Activated naive CD4-positive, alpha-beta T cell treated with anti-CD3 and anti-CD28 coated beads for 36 hours (primary cell): ENCODE data around the gene KLK3. TPM values are rescaled to one million over a fixed set of nuclear protein-coding genes. Genes with fewer than 3 reads are reported as not detected.
A peak's percentile ranks its signal among the peaks of the same experiment; 100 is the strongest.
"Not testable (repeated sequence)": the region's sequence is repeated elsewhere in the genome, so short reads cannot be mapped to it uniquely, and the experiment has no call there.

Source experiments
- CTCF ChIA-PET: fragments of 350-600 bp; sonication (Branson Sonifier 250); formaldehyde crosslinking; loops from one replicate; lab custom pipeline; 2021; ENCODE audit warnings: antibody characterized with exemption; lab: Charles Lee
- DNase-seq: peaks from one replicate; pipeline ENCODE4 v3.0.0-alpha.2; 2020
- H3K27ac Mint-ChIP-seq: one replicate; pipeline ENCODE4 v1.8.0; 2021; ENCODE audit warnings: mild to moderate bottlenecking, mixed read lengths
- H3K27me3 Mint-ChIP-seq: one replicate; pipeline ENCODE4 v1.8.0; 2021; ENCODE audit warnings: low read depth, mixed read lengths
- H3K36me3 Mint-ChIP-seq: one replicate; pipeline ENCODE4 v1.8.0; 2021; ENCODE audit warnings: low read depth, mixed read lengths
- H3K4me1 Mint-ChIP-seq: one replicate; pipeline ENCODE4 v1.8.0; 2021; ENCODE audit warnings: low read depth, mixed read lengths
- H3K4me3 Mint-ChIP-seq: one replicate; pipeline ENCODE4 v1.8.0; 2021; ENCODE audit warnings: mild to moderate bottlenecking, moderate library complexity, mixed read lengths
- H3K9me3 Mint-ChIP-seq: one replicate; pipeline ENCODE4 v1.8.0; 2021; ENCODE audit warnings: mixed read lengths
- intact Hi-C: fragments of 100-400 bp; cut with micrococcal nuclease; formaldehyde crosslinking; loops from one replicate; pipeline ENCODE4 v1.15.1; 2023
- total RNA-seq, 2 experiments: library from RNA; stranded (reverse); gene quantifications; one replicate each; pipeline ENCODE4 v1.2.3, GENCODE V29; 2021

Gene KLK3
- total RNA-seq, 2 experiments from 2014 or later, result not detected

DNA sequence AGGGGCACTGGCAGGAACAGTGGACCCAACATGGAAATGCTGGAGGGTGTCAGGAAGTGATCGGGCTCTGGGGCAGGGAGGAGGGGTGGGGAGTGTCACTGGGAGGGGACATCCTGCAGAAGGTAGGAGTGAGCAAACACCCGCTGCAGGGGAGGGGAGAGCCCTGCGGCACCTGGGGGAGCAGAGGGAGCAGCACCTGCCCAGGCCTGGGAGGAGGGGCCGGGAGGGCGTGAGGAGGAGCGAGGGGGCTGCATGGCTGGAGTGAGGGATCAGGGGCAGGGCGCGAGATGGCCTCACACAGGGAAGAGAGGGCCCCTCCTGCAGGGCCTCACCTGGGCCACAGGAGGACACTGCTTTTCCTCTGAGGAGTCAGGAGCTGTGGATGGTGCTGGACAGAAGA, 22.6 kb downstream of the KLK3 start:
- no peak overlapping the region for H3K27ac Mint-ChIP-seq
- no peak for DNase-seq
- intact Hi-C loops, result no loop called here
- H3K27me3 Mint-ChIP-seq, result peaks cover 18% of the 10 kb centered on the region
- CTCF ChIA-PET, result no interaction called here
- H3K36me3 Mint-ChIP-seq, result no peaks in the 10 kb centered on the region
- no peaks in the 10 kb centered on the region for H3K4me1 Mint-ChIP-seq
- no peak overlapping the region for H3K4me3 Mint-ChIP-seq
- H3K9me3 Mint-ChIP-seq, result no peaks in the 10 kb centered on the region

DNA sequence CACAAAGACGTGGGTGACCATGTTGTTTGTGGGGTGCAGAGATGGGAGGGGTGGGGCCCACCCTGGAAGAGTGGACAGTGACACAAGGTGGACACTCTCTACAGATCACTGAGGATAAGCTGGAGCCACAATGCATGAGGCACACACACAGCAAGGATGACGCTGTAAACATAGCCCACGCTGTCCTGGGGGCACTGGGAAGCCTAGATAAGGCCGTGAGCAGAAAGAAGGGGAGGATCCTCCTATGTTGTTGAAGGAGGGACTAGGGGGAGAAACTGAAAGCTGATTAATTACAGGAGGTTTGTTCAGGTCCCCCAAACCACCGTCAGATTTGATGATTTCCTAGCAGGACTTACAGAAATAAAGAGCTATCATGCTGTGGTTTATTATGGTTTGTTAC, 24.1 kb downstream of the KLK3 start:
- no peaks in the 10 kb centered on the region for H3K4me1 Mint-ChIP-seq
- no peaks in the 10 kb centered on the region for H3K9me3 Mint-ChIP-seq
- no peaks in the 10 kb centered on the region for H3K36me3 Mint-ChIP-seq
- H3K27ac Mint-ChIP-seq, result no peak overlapping the region
- no peak for DNase-seq
- intact Hi-C loops, result no loop called here
- H3K4me3 Mint-ChIP-seq, result no peak overlapping the region
- peaks cover 19% of the 10 kb centered on the region for H3K27me3 Mint-ChIP-seq
- CTCF ChIA-PET, result no interaction called here

DNA sequence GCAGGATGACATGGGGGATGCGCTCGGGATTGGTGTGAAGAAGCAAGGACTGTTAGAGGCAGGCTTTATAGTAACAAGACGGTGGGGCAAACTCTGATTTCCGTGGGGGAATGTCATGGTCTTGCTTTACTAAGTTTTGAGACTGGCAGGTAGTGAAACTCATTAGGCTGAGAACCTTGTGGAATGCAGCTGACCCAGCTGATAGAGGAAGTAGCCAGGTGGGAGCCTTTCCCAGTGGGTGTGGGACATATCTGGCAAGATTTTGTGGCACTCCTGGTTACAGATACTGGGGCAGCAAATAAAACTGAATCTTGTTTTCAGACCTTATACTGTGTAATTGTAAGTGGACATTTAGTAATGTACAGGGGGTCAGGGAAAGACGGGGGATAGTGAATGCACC, 25.5 kb downstream of the KLK3 start:
- H3K4me1 Mint-ChIP-seq, result no peaks in the 10 kb centered on the region
- no peaks in the 10 kb centered on the region for H3K9me3 Mint-ChIP-seq
- CTCF ChIA-PET, result no interaction called here
- H3K27me3 Mint-ChIP-seq, result peaks cover 22% of the 10 kb centered on the region
- intact Hi-C loops, result no loop called here
- H3K36me3 Mint-ChIP-seq, result no peaks in the 10 kb centered on the region
- DNase-seq, result no peak
- no peak overlapping the region for H3K27ac Mint-ChIP-seq
- H3K4me3 Mint-ChIP-seq, result no peak overlapping the region

DNA sequence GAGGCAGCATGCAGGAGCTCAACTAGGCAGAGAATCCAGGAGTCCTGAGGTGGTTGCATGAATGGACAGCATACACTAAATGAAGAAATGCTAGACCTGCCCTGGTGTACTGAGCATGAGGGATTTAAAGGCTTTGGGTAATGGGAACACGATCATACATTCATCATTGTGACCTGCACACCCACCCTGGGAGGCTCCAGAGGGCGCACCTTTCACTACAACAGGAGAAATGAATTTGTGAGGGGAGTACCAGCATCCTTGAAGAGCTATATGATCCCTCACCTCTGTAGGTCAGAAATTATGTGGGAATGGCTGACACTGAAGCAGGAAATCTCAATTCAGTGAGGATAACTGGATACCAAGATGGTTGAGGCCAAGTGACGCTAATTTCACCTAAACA, 27.5 kb downstream of the KLK3 start:
- H3K27me3 Mint-ChIP-seq, result peaks cover 29% of the 10 kb centered on the region
- no peak for DNase-seq
- no peaks in the 10 kb centered on the region for H3K4me1 Mint-ChIP-seq
- no peak overlapping the region for H3K4me3 Mint-ChIP-seq
- intact Hi-C loops, result no loop called here
- no peaks in the 10 kb centered on the region for H3K9me3 Mint-ChIP-seq
- no peaks in the 10 kb centered on the region for H3K36me3 Mint-ChIP-seq
- CTCF ChIA-PET, result interaction anchor here (0.6 kb wide), 1 partner anchor 100 kb away, joined by 3 read pairs; no protein-coding TSS in a partner anchor
- H3K27ac Mint-ChIP-seq, result no peak overlapping the region

DNA sequence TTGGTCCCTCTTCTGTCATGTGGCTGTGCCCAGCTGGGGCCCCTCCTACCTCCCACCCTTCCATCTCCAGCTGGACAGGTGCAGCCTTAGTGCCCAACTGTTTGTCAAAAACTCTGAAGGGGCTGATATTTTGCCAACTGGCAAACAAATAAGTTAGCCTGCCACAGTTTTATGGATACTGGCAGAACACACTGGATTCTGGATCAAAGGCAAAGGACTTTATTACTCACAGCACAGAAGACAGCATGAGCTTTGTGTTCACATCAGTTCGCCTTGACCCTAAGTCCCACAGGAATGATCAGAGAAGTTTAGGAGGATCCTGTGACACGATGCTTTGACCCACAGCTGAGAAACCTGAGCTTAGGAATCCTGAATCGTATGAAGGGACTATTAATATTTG, 34.9 kb downstream of the KLK3 start:
- Mint-ChIP-seq H3K27me3 (peaks cover 30% of the 10 kb centered on the region), H3K4me1 (no peaks in the 10 kb centered on the region), H3K36me3 (no peaks in the 10 kb centered on the region), H3K27ac (no peak overlapping the region), H3K9me3 (peaks cover 6% of the 10 kb centered on the region), H3K4me3 (no peak overlapping the region)
- no peak for DNase-seq
- intact Hi-C loops, result no loop called here
- CTCF ChIA-PET, result no interaction called here

DNA sequence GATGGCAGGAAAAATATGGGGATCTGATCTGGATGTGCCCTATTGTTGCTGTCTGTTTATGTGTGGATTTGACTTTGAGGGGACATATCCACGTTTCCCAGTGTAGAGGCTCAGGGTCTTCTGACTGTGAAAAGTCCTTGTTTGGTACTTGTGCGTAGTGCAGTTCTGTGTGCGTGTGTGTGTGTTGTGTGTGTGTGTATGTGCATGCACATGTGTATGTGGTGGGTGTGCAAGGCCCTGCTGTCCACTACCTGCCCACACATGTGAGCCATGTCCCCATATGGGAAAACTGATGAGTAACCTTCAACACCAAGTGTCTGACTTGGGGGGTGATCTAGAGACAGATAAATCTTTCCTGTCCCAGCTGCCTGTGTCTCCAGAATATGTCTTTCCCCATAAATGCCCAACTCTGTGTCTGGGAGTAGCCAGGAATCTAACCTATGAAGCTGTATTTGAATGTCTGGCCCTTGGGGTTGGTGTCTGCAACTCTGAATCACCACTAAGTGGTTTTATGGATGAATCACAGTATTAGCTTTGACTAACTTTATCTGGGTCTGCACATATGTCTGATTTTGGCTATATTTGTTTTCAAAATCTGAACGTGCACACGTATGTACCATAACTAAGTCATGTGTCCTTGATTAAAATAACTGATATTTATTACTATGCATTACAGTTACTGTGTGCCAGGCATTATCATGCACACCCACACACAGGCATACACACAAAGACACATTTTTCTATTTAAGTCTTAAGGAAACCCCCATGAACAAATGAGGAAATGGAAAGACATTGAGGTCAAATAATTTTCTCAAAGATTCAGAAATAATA, 35.9 kb downstream of the KLK3 start:
- Mint-ChIP-seq H3K27me3 (peaks cover 26% of the 10 kb centered on the region), H3K36me3 (no peaks in the 10 kb centered on the region), H3K4me1 (no peaks in the 10 kb centered on the region), H3K27ac (no peak overlapping the region), H3K9me3 (peaks cover 11% of the 10 kb centered on the region), H3K4me3 (no peak overlapping the region)
- CTCF ChIA-PET, result no interaction called here
- no peak for DNase-seq
- intact Hi-C loops, result no loop called here

DNA sequence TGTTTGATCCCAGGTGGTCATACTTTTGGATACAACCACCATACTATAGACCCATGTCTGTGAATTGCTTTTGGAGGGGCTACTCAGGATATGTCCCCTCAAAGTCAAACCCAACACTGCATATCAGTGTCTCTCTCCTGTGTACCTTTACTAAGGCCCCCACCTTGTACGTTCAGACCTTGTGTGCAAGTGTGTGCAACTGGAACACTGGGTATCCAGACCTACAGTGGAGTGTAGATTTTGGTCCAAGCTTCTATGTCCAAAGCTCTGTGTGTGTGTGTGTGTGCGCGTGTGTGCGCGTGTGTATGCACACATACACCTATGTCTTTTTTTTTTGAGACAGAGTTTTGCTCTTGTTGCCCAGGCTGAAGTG, 36.5 kb downstream of the KLK3 start:
- peaks cover 11% of the 10 kb centered on the region for H3K9me3 Mint-ChIP-seq
- CTCF ChIA-PET, result interaction anchor here (1.6 kb wide), 1 partner anchor 14 kb away, joined by 3 read pairs; no protein-coding TSS in a partner anchor
- no peaks in the 10 kb centered on the region for H3K4me1 Mint-ChIP-seq
- peaks cover 23% of the 10 kb centered on the region for H3K27me3 Mint-ChIP-seq
- no peaks in the 10 kb centered on the region for H3K36me3 Mint-ChIP-seq
- no peak overlapping the region for H3K27ac Mint-ChIP-seq
- H3K4me3 Mint-ChIP-seq, result no peak overlapping the region
- intact Hi-C loops, result no loop called here
- no peak for DNase-seq

DNA sequence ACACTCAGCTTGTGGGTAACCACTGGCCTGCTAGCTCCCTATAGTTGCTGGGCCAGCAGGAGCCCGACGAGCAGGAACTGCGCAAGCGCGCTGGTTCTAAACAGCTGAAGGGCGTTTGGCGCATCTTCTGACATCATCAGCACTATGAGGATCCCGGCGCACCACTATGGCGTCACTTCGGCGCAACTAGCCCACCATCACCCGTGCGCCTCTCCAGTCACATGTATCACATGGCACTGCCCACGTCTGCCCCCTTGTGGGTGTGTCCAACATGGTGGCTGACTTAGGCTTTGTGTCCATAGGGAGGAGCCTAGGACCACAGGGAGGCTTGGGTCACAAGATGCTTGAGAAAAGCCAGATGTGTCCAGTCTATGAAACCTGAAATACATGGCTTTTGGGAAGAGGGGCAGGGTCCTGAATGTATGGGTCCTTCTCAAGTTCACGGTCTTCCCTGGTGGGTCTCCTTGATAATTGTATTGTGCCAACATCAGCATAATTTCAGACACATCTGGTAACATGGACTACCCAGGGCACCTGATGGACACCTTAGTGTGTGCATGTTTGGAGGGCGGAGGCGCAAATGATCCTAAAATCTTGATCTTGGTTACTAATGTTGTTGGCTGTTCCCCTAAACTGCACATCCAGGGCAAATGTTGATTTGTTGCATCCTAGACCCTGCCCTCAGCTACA, 38.5 kb downstream of the KLK3 start:
- H3K4me1 Mint-ChIP-seq, result no peaks in the 10 kb centered on the region
- H3K4me3 Mint-ChIP-seq, result no peak overlapping the region
- CTCF ChIA-PET, result interaction anchor here (1.6 kb wide), 1 partner anchor 13 kb away, joined by 3 read pairs; no protein-coding TSS in a partner anchor
- DNase-seq, result peak; percentile 16
- peaks cover 25% of the 10 kb centered on the region for H3K27me3 Mint-ChIP-seq
- H3K9me3 Mint-ChIP-seq, result peaks cover 11% of the 10 kb centered on the region
- H3K36me3 Mint-ChIP-seq, result no peaks in the 10 kb centered on the region
- H3K27ac Mint-ChIP-seq, result no peak overlapping the region
- intact Hi-C loops, result no loop called here

DNA sequence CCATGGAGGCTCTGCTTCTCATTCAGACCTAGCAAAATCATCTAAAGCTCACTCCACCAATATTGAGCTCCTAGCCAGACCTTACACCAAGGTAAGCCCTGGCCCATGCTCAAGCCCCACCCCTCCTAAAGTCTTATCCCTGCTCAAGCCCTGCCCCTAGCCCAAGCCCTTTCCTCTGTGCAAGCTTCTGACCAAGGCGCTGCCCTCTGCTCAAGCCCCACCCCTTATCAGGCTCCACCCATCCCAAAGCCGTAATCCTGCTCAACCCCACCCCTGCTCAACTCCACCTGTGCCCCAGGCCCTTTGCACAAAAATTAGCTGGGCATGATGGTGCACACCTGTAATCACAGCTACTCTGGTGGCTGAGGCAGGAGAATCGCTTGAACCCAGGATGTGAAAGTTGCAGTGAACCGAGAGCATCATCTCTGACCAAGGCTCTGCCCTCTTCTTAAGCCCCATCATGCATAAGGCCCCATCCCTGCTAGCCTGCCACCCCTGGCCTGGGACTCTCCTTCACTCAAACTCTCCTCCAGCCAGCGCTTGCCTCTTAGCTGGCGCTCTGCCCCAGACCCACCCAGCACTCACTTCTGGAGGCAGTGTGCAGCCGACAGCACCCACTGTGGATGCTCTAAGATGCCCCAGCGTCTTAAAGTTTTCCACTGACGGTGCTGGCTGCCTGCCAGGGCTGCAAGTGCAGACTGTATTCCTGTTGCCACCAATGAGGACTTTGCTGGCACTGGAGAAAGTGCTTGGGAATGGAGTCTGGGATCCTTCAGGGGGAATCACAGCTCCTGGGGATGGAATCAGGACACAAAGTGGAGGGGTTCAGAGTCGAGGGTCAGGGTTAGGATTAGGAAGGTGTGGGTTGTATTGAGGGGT, 40.0 kb downstream of the KLK3 start:
- Mint-ChIP-seq H3K9me3 (peaks cover 11% of the 10 kb centered on the region), H3K27ac (no peak overlapping the region), H3K27me3 (peaks cover 29% of the 10 kb centered on the region), H3K4me3 (no peak overlapping the region), H3K36me3 (no peaks in the 10 kb centered on the region), H3K4me1 (no peaks in the 10 kb centered on the region)
- CTCF ChIA-PET, result no interaction called here
- intact Hi-C loops, result no loop called here
- no peak for DNase-seq

DNA sequence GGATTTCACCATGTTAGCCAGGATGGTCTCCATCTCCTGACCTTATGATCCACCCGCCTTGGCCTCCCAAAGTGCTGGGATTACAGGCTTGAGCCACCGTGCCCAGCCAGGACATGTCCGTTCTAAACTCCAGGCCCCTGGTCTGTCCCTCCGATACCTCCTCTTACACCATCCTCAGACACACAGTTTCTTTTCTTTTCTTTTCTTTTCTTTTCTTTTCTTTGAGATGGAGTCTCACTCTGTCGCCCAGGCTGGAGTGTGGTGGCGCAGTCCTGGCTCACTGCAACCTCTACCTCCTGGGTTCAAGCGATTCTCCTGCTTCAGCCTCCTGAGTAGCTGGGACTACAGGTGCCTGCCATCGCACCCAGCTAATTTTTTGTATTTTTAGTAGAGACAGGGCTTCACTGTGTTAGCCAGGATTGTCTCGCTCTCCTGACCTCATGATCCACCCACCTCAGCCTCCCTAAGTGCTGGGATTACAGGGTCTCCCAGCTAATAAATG, 41.4 kb downstream of the KLK3 start:
- H3K27ac Mint-ChIP-seq, CTCF ChIA-PET, intact Hi-C loops: not testable (repeated sequence)

DNA sequence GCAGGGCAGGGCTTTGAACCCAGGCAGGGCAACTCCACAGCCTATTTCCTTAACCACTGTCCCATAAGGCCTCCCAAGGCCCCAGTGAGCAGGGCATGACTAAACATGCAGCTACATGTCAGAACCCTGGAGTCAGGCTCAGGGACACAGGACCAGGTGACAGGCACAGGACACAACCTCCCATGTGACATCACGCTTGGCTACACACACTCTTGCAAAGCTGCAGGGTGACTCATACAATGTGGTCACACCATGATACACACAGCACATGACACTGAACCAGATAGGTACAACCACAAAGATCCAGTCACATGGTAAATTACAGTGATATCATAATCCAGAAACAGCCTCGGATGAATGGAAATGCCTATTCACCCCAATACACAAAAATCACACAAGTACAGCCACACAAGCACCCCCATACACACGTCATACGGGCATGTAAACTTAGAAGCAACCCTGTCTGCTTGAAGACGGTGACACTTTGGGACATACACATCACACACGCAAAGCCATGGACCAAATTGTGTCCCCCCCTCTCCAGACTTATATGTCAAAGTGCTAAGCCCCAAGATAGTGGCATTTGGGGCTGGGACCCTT, 42.0 kb downstream of the KLK3 start:
- no peak overlapping the region for H3K27ac Mint-ChIP-seq

More for the DNA sequence above, 41.4 kb downstream of the KLK3 start:
- H3K4me3 Mint-ChIP-seq, DNase-seq, H3K36me3 Mint-ChIP-seq, H3K4me1 Mint-ChIP-seq: not testable (repeated sequence)
- Mint-ChIP-seq H3K9me3 (peaks cover 11% of the 10 kb centered on the region), H3K27me3 (peaks cover 27% of the 10 kb centered on the region)

DNA sequence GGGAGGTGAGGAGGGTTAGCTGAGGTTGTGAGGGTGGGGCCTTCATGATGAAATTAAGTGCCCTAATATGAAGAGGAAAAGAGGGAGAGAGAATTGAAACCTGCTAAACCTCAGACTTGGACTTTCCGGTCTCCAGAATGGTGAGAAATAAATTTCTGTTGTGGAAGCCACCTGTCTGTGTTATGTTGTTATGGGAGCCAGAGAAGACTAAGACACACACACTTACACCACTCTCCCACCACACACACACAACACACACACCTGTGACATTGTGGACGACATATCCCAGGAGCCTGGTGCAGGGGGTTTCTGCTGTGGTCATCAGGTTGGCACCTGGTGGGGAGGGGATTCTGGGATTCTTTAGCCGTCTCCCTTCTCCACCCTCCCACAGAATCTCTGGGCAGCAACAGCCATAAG, 42.5 kb downstream of the KLK3 start:
- no peaks in the 10 kb centered on the region for H3K36me3 Mint-ChIP-seq
- DNase-seq, result no peak
- H3K4me1 Mint-ChIP-seq, result no peaks in the 10 kb centered on the region
- no peak overlapping the region for H3K4me3 Mint-ChIP-seq
- intact Hi-C loops, result no loop called here
- H3K27me3 Mint-ChIP-seq, result peaks cover 28% of the 10 kb centered on the region
- CTCF ChIA-PET, result no interaction called here
- H3K9me3 Mint-ChIP-seq, result peaks cover 11% of the 10 kb centered on the region
- no peak overlapping the region for H3K27ac Mint-ChIP-seq

More for the DNA sequence above, 42.0 kb downstream of the KLK3 start:
- intact Hi-C loops, result no loop called here
- peaks cover 11% of the 10 kb centered on the region for H3K9me3 Mint-ChIP-seq
- H3K4me1 Mint-ChIP-seq, result no peaks in the 10 kb centered on the region
- H3K36me3 Mint-ChIP-seq, result no peaks in the 10 kb centered on the region
- peaks cover 29% of the 10 kb centered on the region for H3K27me3 Mint-ChIP-seq
- CTCF ChIA-PET, result no interaction called here
- H3K4me3 Mint-ChIP-seq, result no peak overlapping the region
- DNase-seq, result peak; percentile 48
